T1000 (cell line): ENCODE measurements around the gene LRP5.
"Not testable (repeated sequence)": the region's sequence is repeated elsewhere in the genome, so short reads cannot be mapped to it uniquely, and the experiment has no call there.

Experiments used
- DNase-seq: peaks from one replicate; lab custom pipeline; 2025; ENCODE audit warnings: mixed read lengths; lab: John Stamatoyannopoulos, UW

Gene LRP5

DNA sequence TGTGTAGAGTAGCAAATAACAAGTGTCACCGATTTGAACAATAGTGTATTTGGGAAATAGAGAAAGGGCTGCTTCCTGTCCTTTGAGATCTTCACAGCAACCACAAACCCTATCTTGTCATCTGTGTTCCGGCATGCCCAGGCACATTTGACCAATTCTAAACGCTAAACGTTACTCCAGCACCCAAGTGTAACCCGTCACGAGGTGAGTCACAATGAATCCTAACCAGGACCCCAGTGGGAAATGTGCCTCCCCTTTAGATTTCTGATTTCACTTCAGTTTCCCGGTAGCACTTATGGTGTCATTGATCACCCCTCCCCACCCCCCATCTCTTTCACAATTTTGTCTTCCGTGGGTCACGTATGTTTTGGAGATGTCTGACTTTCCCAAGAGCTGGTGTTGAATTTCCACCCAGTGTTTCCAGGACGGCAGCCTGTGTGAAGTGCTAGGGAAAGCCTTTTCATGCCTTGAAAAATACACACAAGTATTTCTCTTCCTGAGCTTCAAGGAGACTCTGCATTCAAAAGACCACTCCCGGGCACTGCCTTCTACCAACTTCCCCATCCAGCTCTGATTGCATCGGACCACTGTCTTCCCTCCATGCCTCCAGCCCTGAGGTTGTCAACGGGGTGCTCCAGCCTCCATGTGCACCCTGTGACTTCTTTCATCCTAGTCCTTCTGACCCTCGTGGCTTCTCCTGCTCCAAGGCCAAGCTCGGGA is 30.1 kb upstream of the LRP5 start:
- no peak for DNase-seq

DNA sequence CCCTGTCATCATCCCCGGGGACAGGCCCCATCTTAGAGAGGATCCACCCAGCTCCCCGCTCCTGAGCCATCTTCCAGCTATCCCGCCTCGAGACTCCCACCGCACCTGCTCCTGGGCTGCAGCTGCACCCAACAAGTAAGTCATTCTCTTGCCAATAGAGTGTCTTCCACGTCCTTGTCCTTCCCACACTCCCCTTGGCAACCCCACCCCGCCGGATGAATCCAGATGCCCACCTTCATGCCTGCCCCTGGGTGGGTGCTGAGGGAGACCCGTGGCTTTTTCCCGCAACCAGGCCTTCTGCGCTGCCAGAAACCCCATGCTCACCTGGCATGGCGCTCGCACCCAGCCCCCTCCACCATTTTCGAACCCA is 29.5 kb upstream of the LRP5 start:
- no peak for DNase-seq

DNA sequence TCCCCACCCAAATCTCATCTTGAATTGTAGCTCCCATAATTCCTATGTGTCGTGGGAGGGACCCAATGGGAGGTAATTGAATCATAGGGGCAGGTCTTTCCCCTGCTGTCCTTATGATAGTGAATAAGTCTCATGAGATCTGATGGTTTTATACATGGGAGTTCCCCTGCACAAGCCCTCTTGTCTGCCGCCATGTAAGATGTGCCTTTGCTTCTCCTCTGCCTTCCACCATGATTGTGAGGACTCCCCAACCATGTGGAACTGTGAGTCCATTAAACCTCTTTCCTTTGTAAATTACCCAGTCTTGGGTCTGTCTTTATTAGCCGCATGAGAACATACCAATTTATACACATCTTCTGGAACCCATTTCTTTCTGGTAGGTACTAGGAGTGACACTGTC is 27.8 kb upstream of the LRP5 start:
- not testable (repeated sequence) for DNase-seq

DNA sequence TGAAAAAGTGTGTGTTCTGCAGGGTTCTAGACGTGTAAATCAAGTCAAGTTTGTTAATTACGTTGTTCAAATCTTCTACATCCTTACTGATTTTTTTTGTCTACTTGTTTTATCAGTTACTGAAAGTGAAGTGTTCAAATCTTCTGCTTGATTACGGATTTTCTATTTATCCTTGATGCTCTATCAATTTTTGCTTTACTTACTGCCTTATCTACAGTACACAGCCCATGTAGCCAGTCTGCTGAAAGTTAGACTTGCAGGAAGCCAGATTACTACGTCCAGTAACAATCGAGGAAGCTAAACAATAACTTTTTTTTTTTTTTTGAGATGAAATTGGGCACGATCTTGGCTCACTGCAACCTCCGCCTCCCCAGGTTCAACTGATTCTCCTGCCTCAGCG is 25.0 kb upstream of the LRP5 start:
- DNase-seq = no peak

DNA sequence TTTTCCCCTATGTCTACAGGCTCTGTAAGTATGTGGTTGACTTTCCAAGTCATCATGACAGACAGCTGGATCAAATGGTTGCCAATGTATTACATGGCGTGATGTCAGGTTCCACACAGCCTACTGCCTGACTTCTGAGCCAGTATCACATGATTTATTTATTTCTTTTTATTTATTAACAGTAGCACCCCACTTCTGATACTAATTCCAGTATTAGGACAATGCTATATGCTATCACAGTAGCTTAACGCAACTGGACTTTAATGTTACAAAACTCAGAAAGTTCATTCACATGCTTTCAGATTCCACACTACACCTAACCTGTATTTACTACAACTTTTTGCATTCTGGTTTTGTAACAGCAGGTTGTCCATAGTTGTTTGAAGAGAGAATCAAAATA is 22.9 kb upstream of the LRP5 start:
- DNase-seq = no peak

DNA sequence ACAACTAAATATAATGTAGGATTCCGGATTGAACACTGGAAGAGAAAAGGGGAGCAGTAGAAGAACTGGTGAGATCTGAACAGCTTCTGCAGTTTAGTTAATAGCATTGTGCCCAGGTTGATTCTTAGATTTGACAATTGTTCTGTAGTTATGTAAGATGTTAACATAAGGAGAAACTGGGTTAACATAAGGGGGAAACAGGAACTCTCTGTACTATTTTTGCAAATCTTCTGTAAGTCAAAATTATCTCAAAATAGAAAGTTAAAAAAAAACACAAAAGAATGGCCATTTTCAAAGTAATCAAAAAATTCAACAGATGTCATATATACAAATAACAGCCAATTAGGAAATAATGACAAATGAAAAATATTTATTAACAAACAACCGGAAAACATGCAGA is 18.7 kb upstream of the LRP5 start:
- no peak for DNase-seq

DNA sequence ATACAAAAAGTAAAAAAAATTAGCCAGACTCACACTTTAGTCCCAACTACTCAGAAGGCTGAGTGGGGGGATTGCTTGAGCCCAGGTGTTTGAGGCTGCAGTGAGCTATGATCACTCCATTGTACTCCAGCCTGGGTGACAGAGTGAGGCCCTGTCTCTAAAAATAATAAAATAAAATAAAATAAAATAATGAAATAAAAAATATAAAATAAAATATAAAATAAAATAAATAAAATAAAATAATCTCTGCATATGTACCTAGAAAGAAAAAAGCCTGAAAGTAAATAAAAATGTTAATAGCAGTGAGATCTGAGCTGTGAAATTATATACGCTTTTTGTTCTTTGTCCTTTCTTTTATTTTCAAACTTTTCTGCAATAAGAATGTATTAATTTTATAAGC is 17.1 kb upstream of the LRP5 start:
- DNase-seq = no peak

DNA sequence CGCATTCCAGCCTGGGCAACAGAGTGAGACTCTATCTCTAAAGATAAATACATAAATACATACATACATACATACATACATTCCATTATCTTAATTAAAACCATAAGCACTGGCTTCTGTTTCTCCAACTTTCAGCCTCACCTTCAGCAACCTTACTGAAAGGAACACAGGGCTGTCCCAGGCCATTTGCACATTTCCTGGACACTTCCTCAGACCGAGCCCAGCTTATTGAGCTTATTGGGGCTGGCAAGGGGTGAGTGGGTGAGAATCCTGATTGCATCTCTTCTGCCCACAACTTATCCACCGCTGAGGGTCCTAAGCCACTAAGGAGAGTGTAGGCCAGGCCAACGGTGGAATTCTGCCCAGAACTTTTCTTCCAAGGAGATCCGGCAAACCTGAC is 16.5 kb upstream of the LRP5 start:
- no peak for DNase-seq

DNA sequence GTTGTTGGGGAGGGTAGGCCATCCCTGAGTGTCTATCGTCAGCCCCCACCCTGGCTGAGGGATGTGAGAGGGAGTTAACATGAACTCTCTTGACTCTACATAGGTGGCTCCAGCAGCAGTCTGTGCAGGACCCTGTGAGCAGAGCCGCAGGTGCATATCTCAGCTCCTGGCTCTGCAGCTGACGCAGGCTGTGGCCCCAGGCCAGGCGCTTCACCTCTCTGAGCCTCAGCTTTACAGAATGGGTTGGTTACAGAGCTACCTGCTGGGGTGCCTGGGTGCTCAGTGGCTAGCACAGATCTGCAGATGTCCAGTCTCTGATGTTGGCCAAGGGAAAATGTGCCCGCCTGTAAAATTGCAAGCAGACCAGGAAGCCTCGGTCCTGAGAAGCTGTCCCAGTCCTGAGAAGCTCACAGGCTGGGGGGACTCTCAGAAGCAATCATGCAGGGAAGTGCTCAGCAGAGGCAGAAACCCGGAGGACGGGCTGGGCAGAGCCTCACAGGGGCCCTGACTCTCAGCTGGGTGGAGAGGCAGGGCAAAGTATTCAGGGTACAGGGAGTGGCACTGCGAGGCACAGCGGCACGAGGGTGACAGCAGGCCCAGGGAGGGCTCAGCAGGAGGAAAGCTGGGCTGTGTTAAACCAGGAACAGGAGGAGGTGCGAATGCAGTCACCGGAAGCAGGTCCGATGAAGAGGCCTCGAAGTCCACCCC is 15.9 kb upstream of the LRP5 start:
- DNase-seq = no peak

DNA sequence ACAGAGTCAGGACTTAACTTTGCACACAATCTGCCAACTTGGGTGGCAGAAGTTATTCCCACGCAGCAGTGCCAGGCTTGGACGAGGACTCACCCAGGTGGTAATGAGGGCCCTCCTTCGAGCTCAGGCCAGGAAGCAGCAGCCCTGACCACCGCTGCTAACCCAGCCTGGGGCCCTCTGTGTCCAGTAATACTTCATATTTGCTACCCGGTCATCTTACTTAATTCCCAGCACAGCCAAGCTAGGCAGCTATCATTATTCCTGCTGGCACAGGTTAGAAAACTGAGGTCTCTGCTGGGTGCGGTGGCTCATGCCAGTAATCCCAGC is 15.4 kb upstream of the LRP5 start:
- DNase-seq = no peak

DNA sequence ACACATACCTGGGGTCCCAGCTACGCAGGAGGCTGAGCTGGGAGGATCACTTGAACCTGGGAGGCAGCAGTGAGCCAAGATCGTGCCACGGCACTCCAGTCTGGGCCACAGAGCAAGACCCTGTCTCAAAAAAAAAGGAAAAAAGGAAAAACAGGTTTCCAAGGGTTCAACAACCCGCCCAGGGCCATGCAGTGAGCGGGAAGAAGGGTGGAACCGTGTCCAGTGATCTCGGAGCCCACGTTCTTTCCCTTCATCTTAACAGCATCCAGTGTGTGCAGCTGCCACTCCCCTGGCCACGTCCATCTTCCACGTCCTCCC is 14.9 kb upstream of the LRP5 start:
- no peak for DNase-seq

DNA sequence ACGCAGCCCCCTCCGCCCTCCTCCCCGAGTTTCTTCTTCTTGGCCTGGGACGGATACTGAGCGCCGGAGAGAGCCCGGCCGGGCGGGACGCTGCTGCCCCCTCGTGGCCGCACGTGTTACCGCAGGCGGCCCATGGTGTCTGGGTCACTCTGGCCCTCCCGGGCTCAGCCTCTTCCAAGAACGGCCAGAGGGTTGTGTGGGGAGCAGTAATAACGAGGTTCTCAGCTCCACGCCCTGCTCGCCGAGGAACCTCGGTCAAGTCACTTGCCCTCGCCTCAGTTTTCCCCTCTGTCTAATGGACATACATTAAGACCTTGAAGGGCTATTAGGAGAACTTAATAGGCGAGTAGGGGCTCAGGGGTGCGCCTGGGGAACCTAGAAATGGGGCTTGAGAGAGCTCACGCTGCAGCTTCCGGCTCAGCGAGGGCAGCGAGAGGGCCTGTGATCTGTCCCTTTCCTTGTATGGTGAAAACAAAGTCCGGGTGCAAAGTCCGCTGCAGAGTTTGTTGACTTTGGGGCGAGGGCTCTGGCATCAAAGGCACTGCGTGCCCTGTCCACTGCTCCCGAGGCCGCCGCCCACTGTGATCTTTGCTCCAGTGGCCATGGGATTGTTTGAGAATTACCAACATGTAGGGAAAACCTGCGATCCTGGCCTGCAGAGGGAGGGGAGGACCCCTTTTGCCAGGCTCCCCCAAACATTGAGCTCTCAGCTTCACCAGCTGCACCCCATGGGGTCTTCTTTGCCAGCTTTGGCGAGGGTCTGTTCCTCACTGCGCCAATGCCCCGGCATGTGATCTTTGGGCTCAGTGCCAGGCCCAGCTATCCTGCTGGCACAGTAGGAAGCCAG is 14.4 kb upstream of the LRP5 start:
- peak; percentile 73 for DNase-seq

DNA sequence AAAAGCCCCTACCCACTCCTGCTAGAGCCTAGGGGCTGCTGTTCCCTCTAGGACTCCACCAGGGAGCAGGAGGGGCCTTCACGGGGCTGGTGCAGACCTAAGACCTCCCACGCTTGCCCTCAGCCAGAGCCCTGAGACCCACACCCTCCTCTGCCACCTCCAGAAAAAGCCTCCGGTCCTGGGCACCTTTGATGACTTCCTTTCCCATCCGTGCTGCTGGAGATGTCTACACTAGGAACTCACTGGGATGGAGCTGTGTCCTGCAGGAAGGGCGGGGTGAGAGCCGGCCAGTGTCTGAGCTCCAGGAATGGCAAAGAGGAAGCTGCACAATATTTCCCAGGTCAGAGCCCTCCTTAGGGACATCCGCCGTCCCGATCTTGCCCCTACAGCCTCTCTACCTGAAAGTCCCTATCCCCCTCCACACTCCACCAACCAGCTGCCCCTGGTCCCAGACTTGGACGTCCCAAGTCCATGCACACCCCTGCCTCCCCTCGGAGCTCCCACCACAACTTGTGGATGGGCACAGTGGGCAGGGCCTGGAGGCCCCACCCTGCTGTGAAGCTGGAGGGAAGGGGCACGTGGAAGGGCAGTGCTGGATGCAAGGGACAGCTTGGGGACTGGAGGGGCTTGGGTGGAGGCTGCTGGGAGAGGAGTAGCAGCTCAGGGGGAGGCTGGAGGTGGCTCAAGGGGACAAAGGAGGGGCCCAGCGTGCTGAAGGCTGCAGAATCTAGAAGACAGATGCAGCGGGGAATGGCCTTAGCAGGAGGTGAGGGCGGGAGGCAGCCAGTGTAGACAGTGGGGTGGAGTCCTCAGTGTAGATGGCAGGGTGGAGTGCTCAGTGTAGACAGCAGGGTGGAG is 13.5 kb upstream of the LRP5 start:
- DNase-seq = no peak

DNA sequence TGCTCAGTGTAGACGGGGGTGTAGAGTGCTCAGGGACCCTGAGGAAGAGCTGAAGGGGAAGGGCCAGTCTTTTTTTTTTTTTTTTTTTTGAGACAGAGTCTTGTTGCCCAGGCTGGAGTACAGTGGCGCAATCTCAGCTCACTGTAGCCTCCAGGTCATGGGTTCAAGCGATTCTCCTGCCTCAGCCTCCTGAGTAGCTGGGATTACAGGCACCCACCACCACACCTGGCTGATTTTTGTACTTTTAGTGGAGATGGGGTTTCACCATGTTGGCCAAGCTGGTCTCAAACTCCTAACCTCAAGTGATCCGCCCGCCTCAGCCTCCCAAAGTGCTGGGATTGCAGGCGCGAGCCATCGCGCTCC is 12.9 kb upstream of the LRP5 start:
- DNase-seq = not testable (repeated sequence)

DNA sequence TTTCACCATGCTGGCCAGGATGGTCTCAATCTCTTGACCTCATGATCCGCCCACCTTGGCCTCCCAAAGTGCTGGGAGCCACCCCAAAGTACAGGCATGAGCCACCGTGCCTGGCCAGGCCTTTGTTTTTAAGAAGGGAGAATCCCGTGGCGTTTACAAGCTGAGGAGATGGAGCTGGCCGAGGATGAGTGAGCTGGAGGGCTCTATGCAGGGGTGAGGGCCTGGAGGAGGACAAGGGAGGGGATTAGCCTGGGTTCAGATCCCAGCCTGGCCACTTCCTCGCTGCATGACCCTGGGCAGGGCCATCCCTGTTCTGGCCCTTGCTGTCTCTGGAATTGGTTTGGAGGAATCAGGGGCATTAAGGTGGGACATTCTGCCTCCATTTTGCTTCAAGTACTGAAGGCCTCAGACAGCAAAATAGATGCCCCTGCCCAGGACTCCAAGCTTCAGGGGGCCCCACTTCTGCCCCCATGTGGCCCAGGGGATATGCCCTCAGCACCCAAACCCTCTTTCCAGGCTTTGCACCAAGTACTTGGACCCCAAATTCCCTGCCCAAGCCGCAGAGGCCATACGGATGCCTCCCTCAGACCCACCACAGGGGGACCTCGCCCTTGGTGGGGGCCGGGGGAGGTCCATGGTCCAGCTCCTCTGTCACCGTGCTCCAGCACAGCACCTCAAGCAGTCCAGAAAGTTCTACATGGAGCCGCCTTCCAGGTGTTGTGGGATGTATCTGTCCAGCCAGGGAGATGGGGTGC is 12.1 kb upstream of the LRP5 start:
- no peak for DNase-seq

DNA sequence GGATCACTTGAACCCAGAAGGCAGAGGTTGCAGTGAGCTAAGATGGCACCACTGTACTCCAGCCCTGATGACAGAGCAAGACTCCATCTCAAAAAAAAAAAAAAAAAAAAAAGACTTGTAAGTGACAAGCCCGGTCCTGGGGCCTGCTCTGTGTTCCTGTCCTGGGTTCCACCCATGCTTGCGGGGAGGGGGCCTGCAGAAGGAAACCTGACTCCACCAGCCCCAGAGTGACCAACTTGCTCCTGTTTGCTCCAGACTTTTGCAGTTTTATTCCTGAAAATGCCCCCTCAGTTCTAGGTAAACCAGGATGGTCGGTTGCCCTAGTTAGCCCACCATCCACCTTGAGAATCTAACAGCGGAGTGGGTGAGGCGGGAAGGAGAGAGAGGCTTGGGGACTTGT is 10.1 kb upstream of the LRP5 start:
- no peak for DNase-seq

DNA sequence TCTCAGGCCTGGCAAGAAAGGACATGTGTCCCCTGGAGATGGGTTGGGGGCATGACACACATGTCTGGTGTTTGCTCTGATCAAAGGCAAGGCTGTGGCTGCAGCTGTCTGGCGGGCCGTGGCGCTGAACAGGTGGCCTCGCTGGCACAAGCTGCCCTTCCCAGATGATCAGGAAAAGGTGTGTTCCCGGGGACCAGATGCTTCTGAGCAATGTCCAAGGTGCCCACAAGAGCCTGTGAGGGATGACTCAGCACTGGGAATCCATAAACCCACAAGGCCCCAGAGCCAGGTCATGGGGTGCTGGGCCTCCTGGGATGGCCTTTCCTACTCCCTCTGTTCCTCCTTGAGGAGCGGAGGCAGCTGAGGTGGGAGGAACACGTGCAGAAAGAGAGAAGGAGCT is 9.7 kb upstream of the LRP5 start:
- no peak for DNase-seq

DNA sequence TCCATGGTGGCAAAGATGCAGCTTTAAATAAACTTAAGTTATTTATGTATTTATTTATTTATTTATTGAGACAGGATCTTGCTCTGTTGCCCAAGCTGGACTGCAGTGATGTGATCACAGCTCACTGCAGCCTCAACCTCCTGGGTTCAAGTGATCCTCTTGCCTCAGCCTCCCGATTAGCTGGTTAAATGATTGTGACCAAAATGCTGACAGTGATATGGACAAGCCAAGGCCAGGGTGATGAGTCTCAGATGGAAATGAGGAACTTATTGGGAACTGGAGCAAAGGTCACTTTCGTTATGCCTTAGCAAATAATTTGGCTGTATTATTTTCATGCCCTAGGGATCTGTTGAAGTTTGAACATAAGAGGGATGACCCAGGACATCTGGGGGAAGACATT is 9.3 kb upstream of the LRP5 start:
- no peak for DNase-seq

DNA sequence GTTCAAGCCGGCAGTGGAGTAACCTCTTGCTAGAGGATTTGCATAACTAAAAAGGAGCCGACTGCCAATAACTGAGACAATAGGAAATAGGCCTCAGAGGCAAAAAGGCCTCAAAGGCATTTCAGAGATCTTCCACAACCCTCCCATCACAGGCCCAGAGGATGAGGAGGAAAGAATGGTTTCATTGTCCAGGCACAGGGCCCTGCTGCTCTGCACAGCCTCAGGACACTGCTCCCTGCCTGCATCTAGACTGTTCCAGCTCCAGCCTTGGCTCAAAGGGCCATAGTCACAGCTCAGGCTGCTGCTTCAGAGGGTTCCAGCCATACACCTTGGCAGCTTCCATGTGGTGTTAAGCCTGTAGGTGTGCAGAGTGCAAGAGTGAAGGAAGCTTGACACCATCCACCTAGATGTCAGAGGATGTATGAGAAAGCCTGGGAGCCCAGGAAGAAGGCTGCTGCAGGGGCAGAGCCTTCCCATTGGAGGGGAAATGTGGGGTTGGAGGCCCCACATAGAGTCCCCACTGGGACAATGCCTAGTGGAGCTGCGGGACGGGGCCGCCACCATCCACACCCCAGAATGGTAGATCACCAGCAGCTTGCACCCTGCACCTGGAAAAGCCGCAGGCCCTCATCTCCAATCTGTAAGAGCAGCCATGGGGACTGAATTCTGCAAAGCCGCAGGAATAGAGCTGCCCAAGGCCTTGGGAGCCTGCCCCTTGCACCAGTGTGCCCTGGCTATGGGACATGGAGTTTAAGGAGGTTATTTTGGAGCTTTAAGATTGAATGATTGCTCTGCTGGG is 8.2 kb upstream of the LRP5 start:
- no peak for DNase-seq

DNA sequence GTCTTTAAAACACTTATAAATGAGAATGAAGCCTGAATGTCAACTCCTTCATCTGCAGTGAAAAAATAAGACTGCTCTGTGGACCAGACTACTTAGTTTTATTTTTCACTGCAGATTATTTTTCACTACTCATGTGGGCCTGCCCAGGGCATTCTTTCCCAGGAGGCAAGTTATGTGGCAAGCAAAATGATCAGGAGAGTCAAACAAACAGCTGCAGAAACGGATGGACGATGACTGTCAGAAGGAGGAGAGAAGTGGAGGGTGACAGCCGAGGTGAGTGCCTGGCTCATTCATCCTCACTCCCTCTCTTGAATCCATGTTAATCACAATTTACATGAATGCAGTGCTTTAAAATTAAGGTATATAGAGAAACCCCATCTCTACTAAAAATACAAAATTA is 5.8 kb upstream of the LRP5 start:
- no peak for DNase-seq

DNA sequence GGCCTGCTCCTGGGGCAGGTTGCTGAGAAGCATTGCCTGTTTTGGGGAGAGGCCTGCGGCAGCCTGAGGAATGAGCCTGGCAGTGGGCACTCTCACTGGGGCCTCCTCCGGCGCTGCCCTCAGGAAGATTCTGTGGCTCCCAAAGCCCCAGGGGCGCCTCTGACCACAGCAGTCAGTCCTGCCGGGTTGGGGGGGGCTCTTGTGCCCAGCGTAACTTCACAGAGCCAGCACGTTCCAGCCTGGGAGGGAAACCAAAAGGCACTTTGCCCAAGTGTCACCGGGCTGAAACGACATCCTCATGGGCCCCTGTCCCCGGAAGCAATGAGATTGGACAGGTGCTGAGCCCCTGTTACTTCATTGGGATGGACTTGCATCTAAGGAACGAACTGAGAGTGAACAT is 4.3 kb upstream of the LRP5 start:
- no peak for DNase-seq
